Fibroblast of skin of left quadriceps (primary cell): ENCODE data around the gene KLK15.

Experiments
- DNase-seq, 2 experiments: peaks; one replicate each; pipeline ENCODE4 v3.0.0-alpha.2; 2013; ENCODE audit warnings: low read depth in 2 of 2

Gene KLK15

GRCh38 chr19:50833117-50833801 lies at the start of gene KLK15:
KLK15 (minus strand) TSS chr19:50833574; CDS start chr19:50831492, 2,082 bp downstream.
- no peak for DNase-seq

- no peak for DNase-seq
Measured at GRCh38 chr19:50882188-50882587, 48.8 kb upstream of the KLK15 start.

GRCh38 chr19:50880241-50880640 lies 46.9 kb upstream of the KLK15 start:
- DNase-seq: no peak

- no peak for DNase-seq
Measured at GRCh38 chr19:50878851-50879250, 45.5 kb upstream of the KLK15 start.

- no peak for DNase-seq
Measured at GRCh38 chr19:50877338-50877737, 44.0 kb upstream of the KLK15 start.

GRCh38 chr19:50876456-50876855 lies 43.1 kb upstream of the KLK15 start:
- no peak for DNase-seq

- no peak for DNase-seq
Measured at GRCh38 chr19:50875795-50876422, 42.5 kb upstream of the KLK15 start.

GRCh38 chr19:50874211-50874610 lies 40.8 kb upstream of the KLK15 start:
- no peak for DNase-seq

- DNase-seq: no peak
Measured at GRCh38 chr19:50873056-50873455, 39.7 kb upstream of the KLK15 start, which contains the start of gene KLK2. KLK2 (plus strand) TSS chr19:50873439; CDS start chr19:50873474, 35 bp downstream.

GRCh38 chr19:50870417-50871089 lies 37.2 kb upstream of the KLK15 start:
- no peak for DNase-seq

GRCh38 chr19:50869479-50869878 lies 36.1 kb upstream of the KLK15 start:
- no peak for DNase-seq

GRCh38 chr19:50861496-50862286 lies 28.3 kb upstream of the KLK15 start:
- DNase-seq: no peak

- DNase-seq: no peak
Measured at GRCh38 chr19:50861010-50861409, 27.6 kb upstream of the KLK15 start.

- DNase-seq: no peak
Measured at GRCh38 chr19:50859849-50860248, 26.5 kb upstream of the KLK15 start.

- DNase-seq: no peak
Measured at GRCh38 chr19:50858886-50859285, 25.5 kb upstream of the KLK15 start.

- no peak for DNase-seq
Measured at GRCh38 chr19:50857366-50857765, 24.0 kb upstream of the KLK15 start.

GRCh38 chr19:50854636-50855410 lies 21.4 kb upstream of the KLK15 start, which contains the start of gene KLK3:
KLK3 (plus strand) TSS chr19:50854915; CDS start chr19:50854956, 41 bp downstream.
- no peak for DNase-seq

GRCh38 chr19:50851620-50852019 lies 18.2 kb upstream of the KLK15 start:
- no peak for DNase-seq

GRCh38 chr19:50850738-50851137 lies 17.4 kb upstream of the KLK15 start:
- DNase-seq: no peak

GRCh38 chr19:50844296-50844935 lies 11.0 kb upstream of the KLK15 start:
- no peak for DNase-seq
